HEK293 (cell line): Measurements from ENCODE around the gene CHRNA4.

Source experiments
- CTCF ChIP-seq: fragments of 450-650 bp; formaldehyde crosslinking; IDR thresholded peaks from 2 replicates; pipeline ENCODE4 v1.5.1; 2016; ENCODE audit warnings: missing biosample characterization, missing genetic modification characterization
- GLI2 ChIP-seq: fragments of 450-650 bp; formaldehyde crosslinking; IDR thresholded peaks from 2 replicates; pipeline ENCODE4; 2017; ENCODE audit warnings: missing biosample characterization, missing genetic modification characterization, low read depth, borderline replicate concordance
- PRDM10 ChIP-seq: fragments of 450-650 bp; formaldehyde crosslinking; IDR thresholded peaks from 2 replicates; pipeline ENCODE4 v1.5.1; 2016; ENCODE audit warnings: missing biosample characterization, missing genetic modification characterization
- TSHZ1 ChIP-seq: fragments of 450-650 bp; formaldehyde crosslinking; IDR thresholded peaks from 2 replicates; pipeline ENCODE4 v1.5.1; 2016; ENCODE audit warnings: missing biosample characterization, missing genetic modification characterization, borderline replicate concordance
- ZBTB10 ChIP-seq: fragments of 450-650 bp; formaldehyde crosslinking; IDR thresholded peaks from 2 replicates; pipeline ENCODE4 v1.5.1; 2016; ENCODE audit warnings: missing biosample characterization, missing genetic modification characterization
- ZNF133 ChIP-seq: fragments of 450-650 bp; formaldehyde crosslinking; IDR thresholded peaks from 2 replicates; pipeline ENCODE4 v1.5.1; 2016; ENCODE audit warnings: missing biosample characterization, missing genetic modification characterization
- ZNF394 ChIP-seq: fragments of 450-650 bp; formaldehyde crosslinking; IDR thresholded peaks from 2 replicates; pipeline ENCODE4 v1.5.1; 2016; ENCODE audit warnings: missing biosample characterization, missing genetic modification characterization, mild to moderate bottlenecking, moderate library complexity, borderline replicate concordance

- TF ChIP-seq ZBTB10: no peak
- no peak for TF ChIP-seq CTCF (tag by site-specific recombination)
- no peak for TF ChIP-seq ZNF133 (tag by site-specific recombination)
- no peak for TF ChIP-seq GLI2 (tag by site-specific recombination)
- TF ChIP-seq TSHZ1 (tag by site-specific recombination): no peak
- no peak for TF ChIP-seq PRDM10 (tag by site-specific recombination)
- no peak for TF ChIP-seq ZNF394 (tag by site-specific recombination)
Observed at GRCh38 chr20:63408684-63409046, 47.5 kb upstream of the CHRNA4 start.
